HG03039 (cell line): ENCODE data around the gene ANLN.
"Not testable (repeated sequence)": the region's sequence is repeated elsewhere in the genome, so short reads cannot be mapped to it uniquely, and the experiment has no call there.

Experiments used
- ATAC-seq: cut with Tn5 transposase; IDR thresholded peaks from one replicate; pipeline ENCODE4 v1.9.1; 2021; ENCODE audit warnings: mild to moderate bottlenecking, moderate library complexity; ENCODE audit not compliant: unreplicated experiment

ANLN gene

GRCh38 chr7:36389371-36390198 is at the start of gene ANLN:
TSS of gene ANLN (plus strand) at chr7:36389862. CDS start at chr7:36390027, 165 bp downstream.
- ATAC-seq: peak; percentile 80

- ATAC-seq: no peak
These were observed 46.1 kb upstream of the ANLN start for GRCh38 chr7:36343548-36343947.

GRCh38 chr7:36344622-36345021 is 45.0 kb upstream of the ANLN start:
- ATAC-seq: no peak

- no peak for ATAC-seq
These were observed 43.3 kb upstream of the ANLN start for GRCh38 chr7:36346260-36346831.

GRCh38 chr7:36348256-36348655 is 41.4 kb upstream of the ANLN start:
- ATAC-seq: no peak

- ATAC-seq: no peak
These were observed 40.9 kb upstream of the ANLN start for GRCh38 chr7:36348771-36349170.

- ATAC-seq: no peak
These were observed 40.0 kb upstream of the ANLN start for GRCh38 chr7:36349626-36350025.

GRCh38 chr7:36355490-36355889 is 34.2 kb upstream of the ANLN start:
- ATAC-seq: no peak

GRCh38 chr7:36357054-36357453 is 32.6 kb upstream of the ANLN start:
- no peak for ATAC-seq

GRCh38 chr7:36358589-36358988 is 31.1 kb upstream of the ANLN start:
- no peak for ATAC-seq

- ATAC-seq: no peak
These were observed 29.4 kb upstream of the ANLN start for GRCh38 chr7:36360244-36360643.

- ATAC-seq: no peak
These were observed 28.4 kb upstream of the ANLN start for GRCh38 chr7:36361227-36361626.

GRCh38 chr7:36363515-36363914 is 26.1 kb upstream of the ANLN start:
- no peak for ATAC-seq

- no peak for ATAC-seq
These were observed 23.5 kb upstream of the ANLN start for GRCh38 chr7:36366005-36366717.

GRCh38 chr7:36366718-36367560 is 22.7 kb upstream of the ANLN start:
- ATAC-seq: peak; percentile 98

GRCh38 chr7:36367561-36368077 is 22.0 kb upstream of the ANLN start:
- ATAC-seq: peak; percentile 17

- ATAC-seq: no peak
These were observed 21.2 kb upstream of the ANLN start for GRCh38 chr7:36368496-36368895.

GRCh38 chr7:36369171-36369570 is 20.5 kb upstream of the ANLN start:
- no peak for ATAC-seq

- ATAC-seq: no peak
These were observed 19.6 kb upstream of the ANLN start for GRCh38 chr7:36370046-36370445.

GRCh38 chr7:36372156-36372555 is 17.5 kb upstream of the ANLN start:
- ATAC-seq: no peak

GRCh38 chr7:36378555-36378954 is 11.1 kb upstream of the ANLN start:
- not testable (repeated sequence) for ATAC-seq
